PC-3 (cell line): ENCODE measurements around the gene ATG7. TPM values are rescaled to one million over a fixed set of nuclear protein-coding genes. Genes with fewer than 3 reads are reported as not detected.

Source experiments
- ATAC-seq: fragments of 200-7000 bp; cut with Tn5 transposase; 2 replicates; pipeline ENCODE4 v1.9.1; 2020; ENCODE audit warnings: mild to moderate bottlenecking, moderate library complexity
- BruUV-seq: library from RNA; stranded (reverse); fragments of 400-500 nt; replicated peaks from 2 replicates; lab custom pipeline; 2021; lab: Mats Ljungman, UMichigan
- CTCF ChIA-PET: fragments of 300-600 bp; sonication (Branson Sonifier 250); formaldehyde crosslinking; loops from one replicate; lab custom pipeline; 2022; ENCODE audit warnings: antibody characterized with exemption; lab: Charles Lee
- POLR2A ChIA-PET: fragments of 300-600 bp; sonication (Branson Sonifier 250); formaldehyde crosslinking; loops from one replicate; lab custom pipeline; 2022; ENCODE audit warnings: antibody characterized with exemption; ENCODE audit not compliant: unreplicated experiment; lab: Charles Lee
- DNase-seq: peaks from one replicate; pipeline ENCODE4 v3.0.0-alpha.2; 2015
- H2AFZ ChIP-seq: fragments of 300-600 bp; sonication (generic); 2 replicates; pipeline ENCODE4 v1.6.0; 2016; ENCODE audit warnings: antibody characterized with exemption, low read length
- H3F3A ChIP-seq: fragments of 300-600 bp; sonication (generic); one replicate; pipeline ENCODE4 v1.6.0; 2017; ENCODE audit warnings: antibody characterized with exemption, low read length, control low read depth, mild to moderate bottlenecking; ENCODE audit not compliant: unreplicated experiment
- H3K27ac ChIP-seq: fragments of 300-600 bp; sonication (generic); 2 replicates; pipeline ENCODE4 v1.5.1; 2016; ENCODE audit warnings: mild to moderate bottlenecking, low read length
- H3K27me3 ChIP-seq: fragments of 300-600 bp; sonication (generic); 2 replicates; pipeline ENCODE4 v1.6.1; 2016; ENCODE audit warnings: low read length, mixed read lengths
- H3K36me3 ChIP-seq: fragments of 300-600 bp; sonication (generic); 2 replicates; pipeline ENCODE4 v1.6.1; 2016; ENCODE audit warnings: low read depth, mixed run types, low read length, mixed read lengths
- H3K4me1 ChIP-seq: fragments of 300-600 bp; sonication (generic); 2 replicates; pipeline ENCODE4 v1.5.1; 2016; ENCODE audit warnings: low read length; ENCODE audit not compliant: insufficient read depth
- H3K4me2 ChIP-seq: fragments of 300-600 bp; sonication (generic); 2 replicates; pipeline ENCODE4 v1.6.0; 2016; ENCODE audit warnings: low read length
- H3K4me3 ChIP-seq: fragments of 300-600 bp; sonication (generic); 2 replicates; pipeline ENCODE4 v1.5.1; 2016; ENCODE audit warnings: mild to moderate bottlenecking, low read length, mixed read lengths
- H3K79me2 ChIP-seq: fragments of 300-600 bp; sonication (generic); 2 replicates; pipeline ENCODE4 v1.6.1; 2017; ENCODE audit warnings: low read length, mixed read lengths
- H3K9ac ChIP-seq: fragments of 300-600 bp; sonication (generic); 2 replicates; pipeline ENCODE4 v1.6.0; 2016; ENCODE audit warnings: mild to moderate bottlenecking, low read length
- H3K9me2 ChIP-seq: fragments of 300-600 bp; sonication (generic); replicated peaks from 2 replicates; pipeline ENCODE4 v1.6.1; 2016; ENCODE audit warnings: mixed run types, low read length, mixed read lengths
- H3K9me3 ChIP-seq: fragments of 300-600 bp; sonication (generic); 2 replicates; pipeline ENCODE4 v1.6.1; 2016; ENCODE audit warnings: low read length, mixed read lengths
- H4K20me1 ChIP-seq: fragments of 300-600 bp; sonication (generic); 2 replicates; pipeline ENCODE4 v1.6.1; 2016; ENCODE audit warnings: low read length, mixed read lengths
- EZH2 ChIP-seq: fragments of 300-600 bp; sonication (generic); IDR thresholded peaks from one replicate; pipeline ENCODE4 v1.6.1; 2017; ENCODE audit warnings: antibody characterized with exemption, mild to moderate bottlenecking, low read length; ENCODE audit not compliant: unreplicated experiment
- EZH2phosphoT487 ChIP-seq: fragments of 300-600 bp; sonication (generic); IDR thresholded peaks from 2 replicates; pipeline ENCODE4 v1.6.1; 2018; ENCODE audit warnings: mild to moderate bottlenecking, antibody characterized with exemption, low read length, borderline replicate concordance
- intact Hi-C: fragments of 100-400 bp; cut with micrococcal nuclease; formaldehyde crosslinking; loops from 2 replicates; pipeline ENCODE4 v1.9.0; 2023
- total RNA-seq: library from RNA; depleted of rRNA; stranded (reverse); fragments of >200 nt; gene quantifications from 2 replicates; pipeline ENCODE4 v1.2.3, GENCODE V29; 2014
- TF ChIP-seq, protein P1 (sequence below): fragments of 300-600 bp; sonication (generic); conservative IDR thresholded peaks from 2 replicates; pipeline ENCODE4 v1.5.1; 2017; ENCODE audit warnings: antibody characterized with exemption, low read depth, mild to moderate bottlenecking, low read length

ATG7 gene
- total RNA-seq, 1 experiment from 2014 or later, result 36.5 TPM

DNA sequence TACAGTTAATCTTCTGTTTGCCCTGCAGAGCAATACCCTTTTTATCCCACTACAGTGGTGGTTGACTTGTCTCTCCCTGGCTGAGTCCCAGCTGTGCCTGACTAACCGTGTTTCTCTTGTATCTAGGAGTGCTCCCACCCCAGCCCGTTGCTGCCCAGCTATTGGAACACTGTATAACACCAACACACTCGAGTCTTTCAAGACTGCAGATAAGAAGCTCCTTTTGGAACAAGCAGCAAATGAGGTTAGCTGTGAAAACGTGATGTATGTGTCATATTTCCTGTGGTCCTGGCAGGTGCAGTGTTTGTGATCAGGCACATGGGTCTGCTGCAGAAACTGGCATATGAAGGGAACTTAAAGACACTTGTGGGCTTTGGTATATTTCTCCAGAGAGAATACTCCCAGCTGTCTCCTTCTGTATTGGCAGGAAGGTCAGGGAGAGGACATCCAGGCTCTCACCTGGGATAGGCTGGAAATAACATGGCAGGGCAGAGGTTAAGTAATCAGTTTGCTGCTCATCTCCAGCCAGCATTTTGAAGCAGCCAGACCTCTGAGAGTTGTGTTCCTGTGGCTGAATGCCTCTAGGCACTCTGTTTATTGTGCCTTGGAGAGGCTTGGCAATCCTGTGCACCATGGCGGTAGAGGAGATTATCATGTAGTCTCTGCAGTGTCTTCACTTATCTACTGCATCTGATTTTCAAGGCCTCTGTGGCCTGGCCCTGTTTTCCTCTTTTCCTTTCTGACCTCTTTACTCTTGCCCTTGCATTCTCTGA lies 34.8 kb downstream of the ATG7 start:
- Histone ChIP-seq H3K27me3 (no peaks in the 10 kb centered on the region), H3K36me3 (peaks cover 58% of the 10 kb centered on the region), H3F3A (no peaks in the 10 kb centered on the region), H2AFZ (no peak overlapping the region), H3K9ac (no peak overlapping the region), H3K4me2 (no peak overlapping the region), H3K4me1 (peaks cover 11% of the 10 kb centered on the region), H3K9me3 (no peaks in the 10 kb centered on the region), H3K27ac (no peak overlapping the region), H3K9me2 (no peaks in the 10 kb centered on the region), H3K4me3 (no peak overlapping the region), H3K79me2 (no peaks in the 10 kb centered on the region), H4K20me1 (no peaks in the 10 kb centered on the region)
- POLR2A ChIA-PET, result no interaction called here
- intact Hi-C loops, result no loop called here
- no peak for TF ChIP-seq EZH2phosphoT487
- TF ChIP-seq EZH2, result no peak
- TF ChIP-seq, protein P1, sequence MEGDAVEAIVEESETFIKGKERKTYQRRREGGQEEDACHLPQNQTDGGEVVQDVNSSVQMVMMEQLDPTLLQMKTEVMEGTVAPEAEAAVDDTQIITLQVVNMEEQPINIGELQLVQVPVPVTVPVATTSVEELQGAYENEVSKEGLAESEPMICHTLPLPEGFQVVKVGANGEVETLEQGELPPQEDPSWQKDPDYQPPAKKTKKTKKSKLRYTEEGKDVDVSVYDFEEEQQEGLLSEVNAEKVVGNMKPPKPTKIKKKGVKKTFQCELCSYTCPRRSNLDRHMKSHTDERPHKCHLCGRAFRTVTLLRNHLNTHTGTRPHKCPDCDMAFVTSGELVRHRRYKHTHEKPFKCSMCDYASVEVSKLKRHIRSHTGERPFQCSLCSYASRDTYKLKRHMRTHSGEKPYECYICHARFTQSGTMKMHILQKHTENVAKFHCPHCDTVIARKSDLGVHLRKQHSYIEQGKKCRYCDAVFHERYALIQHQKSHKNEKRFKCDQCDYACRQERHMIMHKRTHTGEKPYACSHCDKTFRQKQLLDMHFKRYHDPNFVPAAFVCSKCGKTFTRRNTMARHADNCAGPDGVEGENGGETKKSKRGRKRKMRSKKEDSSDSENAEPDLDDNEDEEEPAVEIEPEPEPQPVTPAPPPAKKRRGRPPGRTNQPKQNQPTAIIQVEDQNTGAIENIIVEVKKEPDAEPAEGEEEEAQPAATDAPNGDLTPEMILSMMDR, result no peak
- CTCF ChIA-PET, result no interaction called here
- ATAC-seq (no peak), DNase-seq (no peak)
- BruUV-seq, result no TSS peak

DNA sequence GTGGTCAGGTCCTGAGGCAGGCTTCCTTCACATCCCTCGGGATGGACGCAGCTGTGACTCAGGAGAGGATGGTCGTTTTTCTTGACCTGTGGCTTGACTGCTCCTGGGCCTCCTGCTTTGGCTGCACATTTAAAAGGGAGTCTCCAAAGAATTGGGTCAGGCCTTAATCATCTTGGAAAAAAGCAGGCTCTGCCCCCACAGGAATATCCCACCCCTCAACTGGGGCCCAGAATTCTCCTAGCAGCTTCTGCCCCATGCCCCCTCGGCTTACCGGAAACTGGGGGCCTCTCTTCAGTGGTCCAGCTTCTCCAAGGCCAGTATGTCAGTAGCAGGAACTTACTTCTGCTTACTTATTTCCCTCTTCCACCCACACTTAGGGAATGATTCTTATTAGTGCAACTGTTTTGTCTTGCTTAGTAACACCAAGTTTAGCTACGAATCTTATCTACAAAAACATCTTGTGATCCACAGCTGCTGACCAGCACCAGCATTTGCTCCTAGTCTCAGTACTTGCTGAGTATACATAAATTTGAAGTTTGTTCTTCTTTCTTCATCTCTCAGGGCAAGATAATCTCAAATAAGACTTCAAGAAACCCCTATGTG lies 35.7 kb downstream of the ATG7 start:
- DNase-seq, result no peak
- TF ChIP-seq, protein P1, result no peak
- TF ChIP-seq EZH2, result no peak
- TF ChIP-seq EZH2phosphoT487, result no peak
- Histone ChIP-seq H3K27ac (no peak overlapping the region), H3K27me3 (no peaks in the 10 kb centered on the region), H3K9me2 (no peaks in the 10 kb centered on the region), H3K79me2 (no peaks in the 10 kb centered on the region), H3K36me3 (peaks cover 52% of the 10 kb centered on the region), H3K9me3 (no peaks in the 10 kb centered on the region), H3K4me1 (peaks cover 11% of the 10 kb centered on the region), H3F3A (no peaks in the 10 kb centered on the region), H4K20me1 (no peaks in the 10 kb centered on the region), H3K9ac (no peak overlapping the region), H3K4me3 (no peak overlapping the region), H3K4me2 (no peak overlapping the region), H2AFZ (no peak overlapping the region)
- intact Hi-C loops, result no loop called here
- BruUV-seq, result no TSS peak
- CTCF ChIA-PET, result no interaction called here
- ATAC-seq, result no peak
- POLR2A ChIA-PET, result no interaction called here

DNA sequence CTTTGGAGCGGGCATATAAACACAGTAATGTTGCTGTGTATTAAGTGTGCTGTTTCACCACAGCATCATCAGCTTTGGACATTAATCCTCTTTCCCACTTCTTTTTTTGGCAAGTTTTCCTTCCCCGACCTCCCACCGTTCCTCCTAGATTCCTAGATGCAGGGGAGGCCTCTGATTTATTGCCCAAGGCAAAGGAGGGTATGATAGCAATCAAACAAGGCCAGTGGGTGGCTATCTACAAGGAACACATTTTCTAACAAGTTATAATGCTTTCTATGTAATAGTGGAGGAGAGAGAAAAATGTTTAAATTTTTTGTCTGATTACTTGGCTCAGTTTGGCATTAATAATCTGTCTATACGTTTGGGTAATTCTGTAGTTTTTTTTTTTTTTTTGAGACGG lies 38.1 kb downstream of the ATG7 start:
- intact Hi-C loops, result no loop called here
- ChIA-PET POLR2A (no interaction called here), CTCF (no interaction called here)

More for the DNA sequence above, 38.1 kb downstream of the ATG7 start:
- Histone ChIP-seq H3K4me1 (peaks cover 7% of the 10 kb centered on the region), H4K20me1 (no peaks in the 10 kb centered on the region), H2AFZ (no peak overlapping the region), H3K4me2 (no peak overlapping the region), H3K9me3 (no peaks in the 10 kb centered on the region), H3K27ac (no peak overlapping the region), H3K9ac (no peak overlapping the region), H3F3A (no peaks in the 10 kb centered on the region), H3K4me3 (no peak overlapping the region), H3K36me3 (peaks cover 58% of the 10 kb centered on the region; the same call in 1 of the 2 replicates), H3K79me2 (no peaks in the 10 kb centered on the region), H3K27me3 (no peaks in the 10 kb centered on the region), H3K9me2 (no peaks in the 10 kb centered on the region)
- DNase-seq (no peak), ATAC-seq (no peak)
- TF ChIP-seq EZH2phosphoT487 (no peak), EZH2 (no peak)
- TF ChIP-seq, protein P1, result no peak
- no TSS peak for BruUV-seq
